ENCODE measurements around the gene PWWP2B.
A peak's percentile ranks its signal among the peaks of the same experiment; 100 is the strongest.

The PWWP2B gene

DNA sequence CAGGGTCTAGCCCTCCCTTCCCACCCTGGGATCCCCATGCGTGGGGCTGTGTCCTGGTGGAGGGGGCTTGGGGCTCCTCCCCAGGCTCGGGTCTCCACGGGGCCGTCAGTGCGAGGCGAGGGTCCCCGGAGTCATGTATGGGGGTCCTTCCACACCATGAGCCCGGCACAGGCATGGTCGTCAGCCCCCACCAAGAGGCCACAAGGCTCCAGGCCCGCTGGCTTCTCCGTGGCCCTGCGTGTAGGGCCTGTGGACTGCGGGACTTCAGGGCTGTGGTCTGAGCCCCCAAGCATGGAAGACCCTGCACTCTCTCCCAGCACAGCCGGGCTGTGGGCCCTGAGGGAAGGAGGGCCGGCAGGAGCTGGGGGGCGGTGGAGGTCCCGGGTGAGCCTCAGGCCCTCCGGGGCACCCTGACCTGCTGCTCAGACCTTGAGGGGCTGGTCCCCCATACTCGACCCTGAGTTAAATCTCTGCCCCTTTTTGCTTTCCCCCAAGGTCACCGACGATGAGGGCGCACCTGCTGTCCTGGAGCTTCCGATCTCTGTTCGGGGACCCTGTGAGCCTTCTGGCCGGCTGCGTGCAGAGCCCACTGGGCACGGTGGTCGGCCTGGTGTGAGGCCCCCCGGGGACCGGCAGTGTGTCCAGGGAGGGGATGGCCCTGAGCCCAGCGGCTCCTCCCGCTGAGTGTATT lies 19.7 kb downstream of the PWWP2B start:
- H3K4me1 ChIP-seq (ENCODE audit: insufficient read depth, low read length) = peaks cover 28% of the 10 kb centered on the region; the same call in 1 of the 2 replicates
- H3K9me3 ChIP-seq (ENCODE audit: control insufficient read depth, insufficient read depth, low read length) = no peaks in the 10 kb centered on the region
- no peak overlapping the region for H3K9ac ChIP-seq (ENCODE audit: low read depth, low read length)
- no peaks in the 10 kb centered on the region for H3K36me3 ChIP-seq (ENCODE audit: insufficient read depth, low read length)

DNA sequence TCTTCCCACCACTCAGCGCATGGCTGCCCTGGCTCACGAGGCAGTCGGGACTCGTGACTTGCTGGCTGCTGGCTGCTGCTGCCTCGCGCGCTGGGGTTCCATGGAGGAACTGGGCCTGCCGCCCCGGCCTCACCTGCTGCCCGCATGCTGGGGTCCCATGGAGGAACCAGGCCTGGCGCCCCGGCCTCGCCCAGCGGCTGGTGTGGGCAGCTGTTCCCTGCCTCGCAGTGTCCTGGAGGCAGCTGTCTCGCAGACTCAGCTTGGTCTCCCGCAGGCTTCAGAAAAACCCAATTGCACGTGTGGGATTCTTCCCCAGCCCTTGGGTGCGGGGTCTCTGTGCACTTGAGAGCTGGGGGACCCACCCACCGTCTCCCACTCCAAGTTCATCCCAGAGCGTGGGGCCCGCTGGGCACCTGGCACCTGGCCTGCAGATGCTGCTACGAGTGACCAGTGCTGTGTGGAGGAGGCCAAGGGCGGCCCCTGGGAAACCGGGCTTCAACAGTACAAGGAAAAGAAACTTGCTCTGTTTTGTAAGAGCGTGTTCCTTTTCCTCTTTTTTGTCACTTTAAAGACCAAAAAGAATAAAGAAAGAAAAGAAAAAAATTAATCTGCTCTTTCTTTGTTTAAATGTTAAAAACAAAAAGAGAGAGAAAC lies 20.4 kb downstream of the PWWP2B start:
- Histone ChIP-seq H3K9me3 (ENCODE audit: control insufficient read depth, insufficient read depth, low read length) (no peaks in the 10 kb centered on the region), H3K4me1 (ENCODE audit: insufficient read depth, low read length) (peaks cover 33% of the 10 kb centered on the region; the same call in 1 of the 2 replicates), H3K36me3 (ENCODE audit: insufficient read depth, low read length) (no peaks in the 10 kb centered on the region), H3K9ac (ENCODE audit: low read depth, low read length) (no peak overlapping the region)

DNA sequence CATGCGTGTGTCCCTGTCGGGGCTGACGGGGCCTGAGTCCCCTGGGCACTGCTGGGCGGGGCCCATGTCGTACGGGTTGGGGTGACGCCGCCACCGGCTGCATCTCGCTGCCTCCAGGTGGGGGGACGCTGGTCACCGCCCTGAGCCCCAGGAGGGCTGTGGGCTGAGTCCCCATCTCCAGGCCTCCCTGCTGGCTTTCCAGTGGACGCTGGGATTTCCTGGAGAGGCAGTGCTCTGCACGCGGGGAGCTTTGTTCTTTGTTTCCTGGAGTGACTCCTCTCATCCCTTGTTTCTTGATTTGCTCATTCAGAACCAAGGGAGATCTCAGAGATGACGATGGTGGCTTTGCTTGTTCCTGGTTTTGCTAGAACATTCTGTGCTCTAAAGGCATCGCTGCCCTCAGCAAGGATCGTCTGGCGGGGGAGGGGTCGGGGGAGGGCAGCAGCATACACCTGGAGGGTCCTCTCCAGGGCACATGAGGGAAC lies 21.0 kb downstream of the PWWP2B start:
- H3K9me3 ChIP-seq (ENCODE audit: control insufficient read depth, insufficient read depth, low read length) = no peaks in the 10 kb centered on the region
- no peaks in the 10 kb centered on the region for H3K36me3 ChIP-seq (ENCODE audit: insufficient read depth, low read length)
- H3K9ac ChIP-seq (ENCODE audit: low read depth, low read length) = peak overlapping the region; percentile 11; the same call in 1 of the 2 replicates
- peaks cover 32% of the 10 kb centered on the region; the same call in 1 of the 2 replicates for H3K4me1 ChIP-seq (ENCODE audit: insufficient read depth, low read length)

DNA sequence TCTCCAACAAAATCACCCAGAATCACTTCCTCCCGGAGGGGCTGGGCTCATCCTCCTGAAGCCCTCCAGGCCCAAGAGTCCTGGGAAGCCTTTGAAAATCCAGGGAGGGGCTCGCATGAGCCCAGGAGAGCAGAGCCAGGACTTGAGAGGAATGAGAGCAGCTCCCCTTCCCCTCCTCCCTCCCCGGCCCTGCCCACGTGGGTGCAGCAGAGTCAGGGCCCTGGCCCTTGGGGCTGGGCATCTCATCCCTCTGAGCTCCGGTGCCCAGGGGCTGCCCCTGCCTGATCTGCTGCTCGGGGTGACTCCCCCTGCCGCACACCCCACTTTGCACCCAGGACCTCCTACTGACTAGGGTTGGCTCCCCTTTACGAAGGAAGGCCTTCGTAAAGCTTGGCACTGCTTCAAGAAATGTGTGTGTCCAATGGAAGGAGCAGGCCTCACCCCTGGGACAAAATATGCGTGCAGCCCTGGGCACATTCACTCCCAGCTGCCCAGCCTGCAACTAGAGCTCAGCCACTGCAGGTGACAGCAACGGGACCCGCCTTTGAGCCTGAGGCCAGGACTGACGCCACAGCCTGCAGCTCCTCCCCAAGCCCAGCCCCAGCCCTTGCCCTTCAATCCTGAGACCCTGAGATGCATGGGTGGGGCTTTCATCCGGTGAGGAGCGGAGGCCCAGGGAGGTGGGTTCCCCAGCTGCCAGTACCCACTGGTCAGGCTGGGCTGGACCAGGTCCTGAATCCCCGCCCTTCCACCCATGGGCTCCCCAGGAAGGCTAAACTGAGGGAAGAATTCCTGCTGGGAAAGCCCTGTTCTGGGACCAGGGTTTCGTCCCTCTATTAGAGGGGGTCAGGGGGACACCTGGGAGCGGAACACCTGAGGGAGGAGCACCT lies 21.8 kb downstream of the PWWP2B start:
- H3K9ac ChIP-seq (ENCODE audit: low read depth, low read length) = peak overlapping the region; percentile 11
- peaks cover 32% of the 10 kb centered on the region; the same call in 1 of the 2 replicates for H3K4me1 ChIP-seq (ENCODE audit: insufficient read depth, low read length)
- no peaks in the 10 kb centered on the region for H3K36me3 ChIP-seq (ENCODE audit: insufficient read depth, low read length)
- H3K9me3 ChIP-seq (ENCODE audit: control insufficient read depth, insufficient read depth, low read length) = no peaks in the 10 kb centered on the region

DNA sequence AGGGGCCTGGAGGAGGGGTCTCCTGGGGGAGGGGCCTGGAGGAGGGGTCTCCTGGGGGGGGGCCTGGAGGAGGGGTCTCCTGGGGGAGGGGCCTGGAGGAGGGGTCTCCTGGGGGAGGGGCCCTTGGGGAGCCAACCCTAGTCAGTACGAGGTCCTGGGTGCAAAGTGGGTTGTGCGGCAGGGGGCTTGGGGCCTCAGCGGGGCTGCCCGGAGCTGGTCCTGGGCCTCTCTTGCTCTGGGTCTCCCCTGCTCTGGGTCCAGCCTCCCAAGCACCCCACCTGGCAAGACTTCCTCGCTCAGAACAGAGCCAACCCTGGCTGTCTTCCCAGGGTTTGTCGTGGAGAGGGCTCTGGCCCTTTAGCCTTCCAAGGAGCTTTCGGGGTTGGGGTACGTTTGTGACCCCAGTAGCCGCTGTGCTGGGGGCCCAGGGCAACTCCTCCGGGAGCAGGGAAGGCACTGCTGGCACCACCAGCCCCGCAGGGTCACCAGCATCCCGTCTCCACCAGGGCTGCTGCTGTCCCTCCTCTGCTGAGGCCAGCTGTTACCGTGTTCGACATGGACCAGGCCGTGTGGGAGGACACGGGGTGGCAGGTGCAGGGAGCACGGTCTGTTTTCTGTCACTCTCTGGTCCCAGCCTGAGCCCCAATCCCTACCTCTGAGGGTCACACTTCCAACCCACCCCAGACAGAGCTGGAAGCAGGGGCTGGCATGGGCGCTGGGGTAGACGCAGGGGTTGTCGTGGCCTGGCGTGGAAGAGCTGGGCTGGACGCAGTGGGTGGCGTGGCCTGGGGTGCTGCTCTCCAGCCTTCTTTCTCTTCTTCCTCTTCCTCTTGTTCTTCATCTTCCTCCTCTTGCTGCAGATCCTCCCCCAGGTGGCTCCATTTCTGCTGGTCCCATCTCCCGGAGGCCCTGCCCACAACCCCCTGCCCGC lies 22.8 kb downstream of the PWWP2B start:
- Histone ChIP-seq H3K9ac (ENCODE audit: low read depth, low read length) (no peak overlapping the region), H3K4me1 (ENCODE audit: insufficient read depth, low read length) (peaks cover 32% of the 10 kb centered on the region; the same call in 1 of the 2 replicates), H3K9me3 (ENCODE audit: control insufficient read depth, insufficient read depth, low read length) (no peaks in the 10 kb centered on the region), H3K36me3 (ENCODE audit: insufficient read depth, low read length) (no peaks in the 10 kb centered on the region)

DNA sequence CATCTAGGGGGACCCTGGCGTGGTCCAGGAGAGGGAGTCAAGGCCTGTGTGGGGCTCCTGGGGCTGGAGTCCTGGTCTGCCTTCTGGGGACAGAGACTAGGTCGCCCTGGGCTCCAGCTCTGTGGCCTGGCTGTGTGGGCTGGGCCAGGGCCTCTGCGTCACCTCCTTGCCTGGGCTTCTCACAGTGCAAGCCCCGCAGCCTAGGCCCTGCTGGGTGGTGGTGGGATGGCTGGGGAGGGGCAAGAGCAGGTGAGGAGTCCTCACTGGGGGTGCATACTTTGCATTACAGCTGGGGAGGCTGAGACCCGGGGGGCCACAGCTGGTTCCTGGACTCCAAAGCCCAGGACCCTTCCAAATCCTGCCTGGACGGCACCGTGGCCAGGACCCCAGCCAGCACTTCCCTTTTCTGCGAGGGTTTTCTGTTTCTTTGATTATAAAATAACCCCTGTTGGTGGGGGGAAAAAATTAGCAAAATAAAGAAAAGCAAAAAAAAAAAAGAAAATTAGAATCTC lies 23.5 kb downstream of the PWWP2B start:
- Histone ChIP-seq H3K4me1 (ENCODE audit: insufficient read depth, low read length) (peaks cover 32% of the 10 kb centered on the region; the same call in 1 of the 2 replicates), H3K9me3 (ENCODE audit: control insufficient read depth, insufficient read depth, low read length) (no peaks in the 10 kb centered on the region), H3K9ac (ENCODE audit: low read depth, low read length) (no peak overlapping the region), H3K36me3 (ENCODE audit: insufficient read depth, low read length) (no peaks in the 10 kb centered on the region)

DNA sequence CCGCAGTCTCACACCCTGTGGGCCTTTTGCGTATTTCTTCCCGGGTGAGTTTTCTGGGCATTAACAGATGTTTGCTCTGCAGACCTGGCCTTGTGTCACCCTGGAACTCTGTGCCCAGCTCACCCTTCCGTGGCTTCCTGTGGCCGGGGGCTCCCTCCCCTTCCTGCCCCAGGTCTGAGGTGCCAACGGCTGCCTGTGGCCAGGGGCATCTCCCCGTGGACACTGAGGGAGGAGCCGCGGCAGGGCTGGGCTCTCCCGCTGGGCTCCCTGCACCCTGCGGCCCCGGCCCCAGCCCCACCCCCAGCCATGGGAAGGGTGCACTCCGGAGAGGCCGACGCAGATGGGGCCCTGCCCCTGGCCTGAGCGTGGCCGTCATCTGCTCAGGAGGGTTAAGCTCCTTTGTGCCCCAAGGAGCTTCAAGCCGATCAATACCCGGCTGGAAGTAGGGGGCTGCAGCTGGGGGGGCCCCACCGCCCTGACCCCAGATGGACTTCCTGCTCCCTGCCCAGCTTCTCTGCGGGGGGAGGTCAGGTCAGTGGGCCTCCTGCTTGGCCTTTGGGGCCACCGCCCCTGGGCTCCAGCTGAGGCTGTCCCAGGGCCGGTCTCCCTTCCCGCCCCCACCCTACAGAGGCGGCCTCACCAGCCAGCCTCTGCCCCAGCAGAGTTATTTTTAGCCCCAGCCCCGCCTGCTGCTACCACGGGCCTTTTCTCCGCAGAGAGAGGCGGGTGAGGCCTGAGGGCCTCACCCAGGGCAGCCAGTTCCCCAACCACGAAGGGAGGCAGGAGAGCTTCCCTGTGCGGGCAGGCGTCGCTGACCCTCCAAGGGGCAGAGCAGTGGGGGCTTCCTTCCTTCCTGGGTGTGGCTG lies 24.2 kb downstream of the PWWP2B start:
- H3K9me3 ChIP-seq (ENCODE audit: control insufficient read depth, insufficient read depth, low read length) = no peaks in the 10 kb centered on the region
- no peaks in the 10 kb centered on the region for H3K36me3 ChIP-seq (ENCODE audit: insufficient read depth, low read length)
- peaks cover 32% of the 10 kb centered on the region; the same call in 1 of the 2 replicates for H3K4me1 ChIP-seq (ENCODE audit: insufficient read depth, low read length)
- H3K9ac ChIP-seq (ENCODE audit: low read depth, low read length) = peak overlapping the region; percentile 16; the same call in 1 of the 2 replicates

DNA sequence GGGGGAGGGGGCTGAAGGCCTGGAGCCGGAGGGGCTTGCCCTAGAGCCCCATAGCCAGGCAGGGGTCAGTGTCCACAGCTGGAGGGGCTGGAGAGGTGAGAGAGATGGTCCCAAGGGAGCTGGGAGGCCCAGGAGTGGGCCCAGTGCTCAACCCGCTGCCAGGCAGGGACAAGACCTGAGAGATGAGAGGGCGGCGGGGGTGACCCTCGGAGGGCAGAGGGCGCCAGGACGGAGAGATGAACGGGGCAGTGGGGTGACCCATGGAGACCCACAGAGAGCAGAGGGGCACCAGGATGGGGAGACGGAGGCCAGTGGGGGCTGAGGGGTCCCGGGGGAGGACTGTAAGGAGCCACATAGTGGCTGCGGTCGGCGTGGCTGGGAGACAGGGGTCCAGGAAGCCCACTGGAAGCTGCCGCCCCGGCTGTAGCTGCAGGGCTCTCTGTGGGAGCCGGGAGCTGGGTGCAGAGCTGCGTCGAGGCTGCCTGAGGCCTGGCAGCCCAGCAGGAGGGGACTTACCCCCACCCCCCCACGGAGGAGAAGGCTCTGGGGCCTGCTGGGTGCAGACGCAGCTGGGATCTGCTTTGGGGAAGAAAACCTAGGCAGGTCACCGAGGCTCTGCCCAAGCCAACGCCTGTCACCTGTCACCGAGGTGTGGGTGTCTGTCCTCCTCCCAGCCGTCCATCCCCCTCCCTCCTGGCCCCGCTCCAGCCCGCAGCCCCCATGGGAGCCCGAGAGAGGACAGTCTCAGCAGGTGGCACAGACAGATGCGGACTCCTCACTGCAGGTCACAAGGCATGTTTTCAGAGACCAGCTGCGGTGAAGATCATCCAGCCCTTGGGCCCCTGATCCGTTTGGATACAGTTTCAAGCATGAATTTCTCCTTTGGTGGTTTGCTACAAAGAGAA lies 25.1 kb downstream of the PWWP2B start:
- Histone ChIP-seq H3K9ac (ENCODE audit: low read depth, low read length) (peak overlapping the region; percentile 16; the same call in 1 of the 2 replicates), H3K36me3 (ENCODE audit: insufficient read depth, low read length) (no peaks in the 10 kb centered on the region), H3K9me3 (ENCODE audit: control insufficient read depth, insufficient read depth, low read length) (no peaks in the 10 kb centered on the region), H3K4me1 (ENCODE audit: insufficient read depth, low read length) (peaks cover 32% of the 10 kb centered on the region; the same call in 1 of the 2 replicates)

DNA sequence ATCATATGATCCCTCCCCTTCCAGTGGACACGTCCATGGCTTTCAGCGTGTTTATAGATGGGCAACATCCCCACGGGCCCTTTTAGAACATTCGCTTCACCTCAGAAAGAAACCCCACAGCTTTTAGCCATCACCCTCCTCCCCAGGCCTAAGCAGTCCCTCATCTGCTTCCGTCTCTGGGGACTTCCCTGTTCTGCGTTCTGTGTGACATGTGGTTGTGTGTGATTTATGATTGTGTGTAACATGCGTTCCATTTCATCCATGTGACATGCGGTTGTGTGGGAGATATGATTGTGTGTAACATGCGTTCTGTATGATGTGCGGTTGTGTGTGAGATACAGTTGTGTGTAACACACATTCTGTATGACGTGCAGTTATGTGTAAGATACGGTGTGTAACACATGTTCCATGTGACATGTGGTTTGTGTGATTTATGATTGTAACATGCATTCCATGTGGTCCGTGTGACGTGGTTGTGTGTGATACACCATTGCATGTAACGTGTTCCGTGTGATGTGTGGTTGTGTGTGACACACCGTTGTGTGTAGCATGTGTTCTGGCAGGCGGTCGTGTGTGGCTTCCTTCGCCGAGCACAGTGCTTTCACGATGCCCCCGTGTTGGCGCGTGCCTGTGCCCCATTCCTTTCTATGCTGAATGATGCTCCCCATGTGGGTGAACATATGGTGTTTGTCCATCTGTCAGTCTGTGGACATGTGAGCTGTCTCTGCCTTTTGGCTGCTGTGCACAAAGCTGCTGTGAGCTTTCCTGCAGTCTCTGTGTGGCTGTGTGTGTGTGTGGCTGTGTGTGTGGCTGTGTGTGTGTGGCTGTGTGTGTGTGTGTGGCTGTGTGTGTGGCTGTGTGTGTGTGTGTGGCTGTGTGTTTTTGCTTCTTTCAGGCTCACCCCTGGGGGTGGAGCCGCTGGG lies 26.2 kb downstream of the PWWP2B start:
- Histone ChIP-seq H3K9me3 (ENCODE audit: control insufficient read depth, insufficient read depth, low read length) (no peaks in the 10 kb centered on the region), H3K4me1 (ENCODE audit: insufficient read depth, low read length) (peaks cover 28% of the 10 kb centered on the region; the same call in 1 of the 2 replicates), H3K9ac (ENCODE audit: low read depth, low read length) (no peak overlapping the region), H3K36me3 (ENCODE audit: insufficient read depth, low read length) (no peaks in the 10 kb centered on the region)

DNA sequence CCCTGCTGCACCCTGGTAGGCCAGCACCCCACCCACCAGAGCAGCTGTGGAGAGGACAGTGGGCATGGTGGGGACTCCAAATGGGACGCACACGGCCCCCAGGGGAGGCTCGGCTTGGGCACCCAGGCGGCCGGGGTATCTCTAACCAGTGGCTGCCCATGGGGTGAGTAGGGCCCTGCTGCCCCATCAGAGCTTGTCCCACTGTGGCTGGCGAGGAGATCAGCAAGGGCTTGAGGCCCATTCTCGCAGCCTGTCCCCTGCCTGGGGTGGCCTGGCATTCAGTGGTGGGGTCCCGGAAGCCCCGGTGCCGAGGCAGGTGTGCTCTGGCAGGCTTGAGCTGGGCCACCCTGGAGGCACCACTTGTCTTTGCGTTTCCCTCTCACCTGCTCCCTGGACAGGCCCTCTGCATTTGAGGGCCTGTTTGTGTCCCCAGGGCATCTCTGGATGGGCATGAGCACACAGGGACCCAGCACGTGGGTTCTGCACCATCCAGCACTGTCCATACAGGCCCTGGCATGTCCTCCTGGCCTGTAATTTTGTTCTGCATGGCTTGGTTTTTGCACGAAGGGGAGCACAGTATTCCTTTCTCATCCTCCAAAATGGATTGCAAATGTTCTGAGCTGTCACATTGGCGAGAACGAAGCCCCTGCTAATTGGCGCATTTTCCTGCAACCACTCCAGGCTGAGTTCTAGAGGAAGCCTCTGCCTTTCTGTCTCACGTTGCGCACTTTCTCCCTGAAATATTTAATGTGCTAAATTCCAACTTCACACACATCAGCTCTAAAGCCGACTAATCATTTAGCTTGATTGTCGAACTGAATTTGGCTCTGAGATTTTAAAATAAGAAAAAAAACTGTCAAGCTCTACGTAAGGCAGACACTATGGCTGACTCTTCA lies 27.2 kb downstream of the PWWP2B start:
- Histone ChIP-seq H3K9ac (ENCODE audit: low read depth, low read length) (no peak overlapping the region), H3K4me1 (ENCODE audit: insufficient read depth, low read length) (peaks cover 21% of the 10 kb centered on the region; the same call in 1 of the 2 replicates), H3K36me3 (ENCODE audit: insufficient read depth, low read length) (no peaks in the 10 kb centered on the region), H3K9me3 (ENCODE audit: control insufficient read depth, insufficient read depth, low read length) (no peaks in the 10 kb centered on the region)
